ENCODE data around the gene CEBPA. TPM values are rescaled to one million over a fixed set of nuclear protein-coding genes. Genes with fewer than 3 reads are reported as not detected.
"Not testable (repeated sequence)": the region's sequence is repeated elsewhere in the genome, so short reads cannot be mapped to it uniquely, and the experiment has no call there.

Gene CEBPA
- polyA plus RNA-seq, 1 experiment = 0.06 TPM

DNA sequence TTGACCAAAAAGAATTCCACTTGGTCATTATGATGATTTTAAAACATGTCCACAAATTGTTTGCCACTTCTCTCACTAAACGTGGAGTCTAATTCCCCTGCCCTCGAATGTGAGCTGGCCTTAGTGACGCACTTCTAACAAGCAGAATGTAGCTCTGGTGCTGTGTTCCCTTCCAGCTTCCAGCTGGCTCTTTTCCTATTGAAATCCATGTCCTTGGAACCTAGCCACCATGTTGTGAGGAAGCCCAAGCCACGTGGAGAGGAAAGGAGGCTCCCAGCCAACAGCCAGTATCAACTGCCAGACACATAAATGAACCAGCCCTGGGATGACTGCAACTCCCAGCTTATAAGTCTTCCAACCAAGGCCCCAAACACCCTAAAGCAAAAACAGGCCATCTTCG lies 23.6 kb upstream of the CEBPA start:
- no peak for DNase-seq (ENCODE audit: low read depth, low spot score)
- H3K27ac ChIP-seq (ENCODE audit: low read depth, low read length) = no peak overlapping the region
- CTCF ChIA-PET = no interaction called here
- H3K9me3 ChIP-seq (ENCODE audit: control insufficient read depth, insufficient read depth, low read length) = no peaks in the 10 kb centered on the region
- H3K27me3 ChIP-seq (ENCODE audit: control insufficient read depth, insufficient read depth, low read length) = no peaks in the 10 kb centered on the region
- TF ChIP-seq, protein P1, sequence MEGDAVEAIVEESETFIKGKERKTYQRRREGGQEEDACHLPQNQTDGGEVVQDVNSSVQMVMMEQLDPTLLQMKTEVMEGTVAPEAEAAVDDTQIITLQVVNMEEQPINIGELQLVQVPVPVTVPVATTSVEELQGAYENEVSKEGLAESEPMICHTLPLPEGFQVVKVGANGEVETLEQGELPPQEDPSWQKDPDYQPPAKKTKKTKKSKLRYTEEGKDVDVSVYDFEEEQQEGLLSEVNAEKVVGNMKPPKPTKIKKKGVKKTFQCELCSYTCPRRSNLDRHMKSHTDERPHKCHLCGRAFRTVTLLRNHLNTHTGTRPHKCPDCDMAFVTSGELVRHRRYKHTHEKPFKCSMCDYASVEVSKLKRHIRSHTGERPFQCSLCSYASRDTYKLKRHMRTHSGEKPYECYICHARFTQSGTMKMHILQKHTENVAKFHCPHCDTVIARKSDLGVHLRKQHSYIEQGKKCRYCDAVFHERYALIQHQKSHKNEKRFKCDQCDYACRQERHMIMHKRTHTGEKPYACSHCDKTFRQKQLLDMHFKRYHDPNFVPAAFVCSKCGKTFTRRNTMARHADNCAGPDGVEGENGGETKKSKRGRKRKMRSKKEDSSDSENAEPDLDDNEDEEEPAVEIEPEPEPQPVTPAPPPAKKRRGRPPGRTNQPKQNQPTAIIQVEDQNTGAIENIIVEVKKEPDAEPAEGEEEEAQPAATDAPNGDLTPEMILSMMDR (IDR thresholded peaks at IDR 0.05; ENCODE audit: low read depth, low read length) = no peak
- no peak overlapping the region for H3K4me3 ChIP-seq (ENCODE audit: low read depth, low read length)
- POLR2A ChIA-PET = no interaction called here

DNA sequence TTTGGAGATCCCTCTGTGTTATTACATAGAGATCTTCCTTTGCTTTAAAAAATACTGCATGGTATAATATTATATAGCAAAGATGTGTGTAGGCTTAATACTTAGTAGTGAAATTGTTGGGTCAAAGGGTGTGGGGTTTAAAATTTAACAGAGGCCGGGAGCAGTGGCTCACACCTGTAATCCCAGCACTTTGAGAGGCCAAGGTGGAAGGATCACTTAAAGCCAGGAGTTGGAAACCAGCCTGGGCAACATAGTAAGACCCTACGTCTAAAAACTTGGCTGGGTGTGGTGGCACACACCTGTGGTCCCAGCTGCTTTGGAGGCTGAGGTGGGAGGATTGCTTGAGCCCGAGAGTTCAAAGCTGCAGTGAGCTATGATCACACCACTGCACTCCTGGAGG lies 22.3 kb upstream of the CEBPA start:
- Histone ChIP-seq H3K27me3 (ENCODE audit: control insufficient read depth, insufficient read depth, low read length) (peaks cover 3% of the 10 kb centered on the region), H3K27ac (ENCODE audit: low read depth, low read length) (no peak overlapping the region), H3K9me3 (ENCODE audit: control insufficient read depth, insufficient read depth, low read length) (no peaks in the 10 kb centered on the region), H3K4me3 (ENCODE audit: low read depth, low read length) (no peak overlapping the region)
- DNase-seq (ENCODE audit: low read depth, low spot score) = no peak
- POLR2A ChIA-PET = no interaction called here
- CTCF ChIA-PET = interaction anchor here (0.7 kb wide), 1 partner anchor 165 kb away, joined by 3 read pairs; no protein-coding TSS in a partner anchor
- TF ChIP-seq, protein P1 (IDR thresholded peaks at IDR 0.05; ENCODE audit: low read depth, low read length) = no peak

DNA sequence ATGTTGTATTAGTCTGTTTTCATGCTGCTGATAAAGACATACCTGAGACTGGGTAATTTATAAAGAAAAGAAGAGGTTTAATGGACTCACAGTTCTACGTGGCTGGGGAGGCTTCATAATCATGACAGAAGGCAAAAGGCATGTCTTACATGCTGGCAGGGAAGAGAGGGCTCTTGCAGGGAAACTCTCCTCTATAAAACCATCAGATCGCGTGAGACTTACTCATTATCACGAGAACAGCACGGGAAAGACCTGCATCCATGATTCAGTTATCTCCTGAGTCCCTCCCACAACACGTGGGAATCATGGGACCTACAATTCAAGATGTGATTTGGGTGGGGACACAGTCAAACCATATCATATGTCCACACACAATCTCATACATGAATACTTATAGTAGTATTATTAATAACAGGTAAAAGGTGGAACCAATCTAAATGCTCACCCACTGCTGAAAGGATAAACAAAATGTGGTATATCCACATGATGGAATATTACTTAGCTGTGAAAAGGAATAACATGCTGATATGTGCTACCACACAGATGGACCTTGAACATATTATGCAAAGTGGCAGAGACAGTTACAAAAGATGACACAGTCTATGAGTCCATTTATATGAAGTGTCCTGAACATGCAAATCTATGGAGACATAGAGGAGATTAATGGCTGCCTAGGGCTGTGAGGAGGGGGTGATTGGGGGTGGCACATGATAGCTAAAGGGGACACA lies 20.9 kb upstream of the CEBPA start:
- Histone ChIP-seq H3K9me3 (ENCODE audit: control insufficient read depth, insufficient read depth, low read length) (no peaks in the 10 kb centered on the region), H3K27me3 (ENCODE audit: control insufficient read depth, insufficient read depth, low read length) (peaks cover 3% of the 10 kb centered on the region), H3K4me3 (ENCODE audit: low read depth, low read length) (no peak overlapping the region), H3K27ac (ENCODE audit: low read depth, low read length) (no peak overlapping the region)
- TF ChIP-seq, protein P1 (IDR thresholded peaks at IDR 0.05; ENCODE audit: low read depth, low read length) = no peak
- ChIA-PET CTCF (no interaction called here), POLR2A (no interaction called here)
- DNase-seq (ENCODE audit: low read depth, low spot score) = no peak

DNA sequence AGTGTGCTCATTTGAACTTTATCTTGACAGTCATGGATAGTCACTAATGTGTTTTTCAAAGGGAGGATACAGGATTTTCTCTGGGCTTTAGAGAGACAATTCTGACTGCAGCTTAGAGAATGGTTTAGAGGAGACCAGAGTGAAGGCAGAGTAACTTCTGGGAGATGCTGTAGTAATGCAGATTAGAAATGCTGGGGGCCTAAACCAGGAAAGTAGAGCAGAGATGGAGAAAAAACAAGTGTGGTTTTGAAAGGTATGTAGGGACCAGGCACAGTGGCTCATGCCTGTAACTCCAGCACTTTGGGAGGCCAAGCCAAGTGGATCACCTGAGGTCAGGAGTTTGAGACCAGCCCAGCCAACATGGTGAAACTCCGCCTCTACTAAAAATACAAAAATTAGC lies 18.3 kb upstream of the CEBPA start:
- ChIA-PET POLR2A (no interaction called here), CTCF (no interaction called here)
- H3K27ac ChIP-seq (ENCODE audit: low read depth, low read length) = no peak overlapping the region
- H3K9me3 ChIP-seq (ENCODE audit: control insufficient read depth, insufficient read depth, low read length) = no peaks in the 10 kb centered on the region
- H3K4me3 ChIP-seq (ENCODE audit: low read depth, low read length) = no peak overlapping the region
- peaks cover 6% of the 10 kb centered on the region for H3K27me3 ChIP-seq (ENCODE audit: control insufficient read depth, insufficient read depth, low read length)
- DNase-seq (ENCODE audit: low read depth, low spot score) = no peak
- TF ChIP-seq, protein P1 (IDR thresholded peaks at IDR 0.05; ENCODE audit: low read depth, low read length) = no peak

DNA sequence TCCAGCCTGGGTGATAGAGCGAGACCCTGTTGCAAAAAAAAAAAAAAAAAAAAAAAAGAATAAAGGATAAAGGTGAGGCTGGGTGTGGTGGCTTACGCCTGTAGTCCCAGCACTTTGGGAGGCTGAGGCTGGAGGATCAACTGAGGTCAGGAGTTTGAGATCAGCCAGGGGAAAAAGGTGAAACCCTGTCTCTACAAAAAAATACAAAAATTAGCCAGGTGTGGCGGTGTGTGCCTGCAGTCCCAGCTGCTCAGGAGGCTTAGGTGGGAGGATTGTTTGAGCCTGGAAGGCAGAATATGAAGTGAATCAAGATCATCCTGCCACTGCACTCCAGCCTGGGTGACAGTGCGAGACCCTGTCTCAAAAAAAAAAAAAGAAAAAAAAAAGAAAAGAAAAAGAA lies 15.7 kb upstream of the CEBPA start:
- DNase-seq (ENCODE audit: low read depth, low spot score); POLR2A ChIA-PET: not testable (repeated sequence)
- CTCF ChIA-PET = interaction anchor here (0.6 kb wide), 1 partner anchor 1290 kb away, joined by 12 read pairs; no protein-coding TSS in a partner anchor

More for the DNA sequence above, 15.7 kb upstream of the CEBPA start:
- not testable (repeated sequence) for H3K9me3 ChIP-seq (ENCODE audit: control insufficient read depth, insufficient read depth, low read length); H3K27ac ChIP-seq (ENCODE audit: low read depth, low read length); H3K27me3 ChIP-seq (ENCODE audit: control insufficient read depth, insufficient read depth, low read length); H3K4me3 ChIP-seq (ENCODE audit: low read depth, low read length)

Measured in AG04450 (cell line).